A549 (cell line): ENCODE measurements around the gene CIDEA.
"Not testable (repeated sequence)": the region's sequence is repeated elsewhere in the genome, so short reads cannot be mapped to it uniquely, and the experiment has no call there.

Experiments
- BHLHE40 ChIP-seq: IDR thresholded peaks from 2 replicates; pipeline ENCODE4 v1.6.1; 2012; ENCODE audit warnings: low read depth, low read length, inconsistent platforms
- CEBPB ChIP-seq, 2 experiments: fragments of >200 bp in 1 of 2; sonication (Bioruptor Twin) in 1 of 2; formaldehyde crosslinking in 1 of 2; IDR thresholded peaks; 2 replicates each; pipeline ENCODE4 v1.6.1; 2012 to 2016
- EP300 ChIP-seq, 2 experiments: fragments of >200 bp; sonication (Bioruptor Twin); formaldehyde crosslinking; IDR thresholded peaks; 2 replicates in 1 of 2; 3 replicates in 1 of 2; pipeline ENCODE4 v1.6.1; 2016 to 2017
- ESRRA ChIP-seq: fragments of 150-350 bp; IDR thresholded peaks from 2 replicates; pipeline ENCODE4 v1.6.1; 2014; ENCODE audit warnings: mild to moderate bottlenecking, low read length, borderline replicate concordance
- FOXS1 ChIP-seq: fragments of 250-450 bp; sonication (Bioruptor Pico); IDR thresholded peaks from 2 replicates; pipeline ENCODE4 v1.5.0; 2020; ENCODE audit warnings: mild to moderate bottlenecking, moderate library complexity
- POLR2A ChIP-seq: IDR thresholded peaks from 2 replicates; pipeline ENCODE4 v1.6.1; 2012; ENCODE audit warnings: mild to moderate bottlenecking, low read length
- ZC3H11A ChIP-seq: fragments of 450-650 bp; IDR thresholded peaks from 2 replicates; pipeline ENCODE4 v1.6.1; 2014; ENCODE audit warnings: antibody characterized with exemption, mild to moderate bottlenecking
- TF ChIP-seq, protein P1 (sequence below): IDR thresholded peaks from 2 replicates; pipeline ENCODE4 v1.6.1; 2012
- TF ChIP-seq, protein P2 (sequence below): fragments of >200 bp; sonication (Bioruptor Twin); formaldehyde crosslinking; IDR thresholded peaks from 3 replicates; pipeline ENCODE4 v1.5.1; 2016
- TF ChIP-seq, protein P3 (sequence below): fragments of 450-650 bp; IDR thresholded peaks from 2 replicates; pipeline ENCODE4 v1.6.1; 2014; ENCODE audit warnings: antibody characterized with exemption
- TF ChIP-seq, protein P4 (sequence below): IDR thresholded peaks from 2 replicates; pipeline ENCODE4 v1.6.1; 2012

DNA sequence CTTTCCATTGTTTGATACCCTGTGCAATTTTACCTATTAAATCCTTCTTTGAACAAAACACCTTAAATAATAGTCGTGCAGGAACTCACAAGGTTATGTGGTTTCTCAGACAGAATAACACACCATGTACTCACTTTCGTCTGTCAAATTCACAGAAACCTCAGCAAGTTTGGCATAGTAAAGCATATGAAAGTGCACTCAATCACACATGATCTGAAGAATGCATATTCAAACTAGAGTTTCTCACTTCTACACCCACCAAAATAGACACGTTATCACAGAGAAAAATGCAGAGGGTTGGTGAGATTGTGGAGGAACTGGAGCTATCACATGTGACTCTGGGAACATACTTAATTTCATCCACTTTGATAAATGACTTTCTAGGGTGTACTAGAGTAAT lies 25.9 kb upstream of the CIDEA start:
- TF ChIP-seq FOXS1 (CRISPR knock-in tag); EP300 (IDR thresholded peaks at IDR 0.05); POLR2A; BHLHE40; CEBPB (IDR thresholded peaks at IDR 0.05); ZC3H11A; ESRRA: not testable (repeated sequence)
- TF ChIP-seq, protein P1, sequence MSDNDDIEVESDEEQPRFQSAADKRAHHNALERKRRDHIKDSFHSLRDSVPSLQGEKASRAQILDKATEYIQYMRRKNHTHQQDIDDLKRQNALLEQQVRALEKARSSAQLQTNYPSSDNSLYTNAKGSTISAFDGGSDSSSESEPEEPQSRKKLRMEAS: not testable (repeated sequence)
- TF ChIP-seq, protein P2, sequence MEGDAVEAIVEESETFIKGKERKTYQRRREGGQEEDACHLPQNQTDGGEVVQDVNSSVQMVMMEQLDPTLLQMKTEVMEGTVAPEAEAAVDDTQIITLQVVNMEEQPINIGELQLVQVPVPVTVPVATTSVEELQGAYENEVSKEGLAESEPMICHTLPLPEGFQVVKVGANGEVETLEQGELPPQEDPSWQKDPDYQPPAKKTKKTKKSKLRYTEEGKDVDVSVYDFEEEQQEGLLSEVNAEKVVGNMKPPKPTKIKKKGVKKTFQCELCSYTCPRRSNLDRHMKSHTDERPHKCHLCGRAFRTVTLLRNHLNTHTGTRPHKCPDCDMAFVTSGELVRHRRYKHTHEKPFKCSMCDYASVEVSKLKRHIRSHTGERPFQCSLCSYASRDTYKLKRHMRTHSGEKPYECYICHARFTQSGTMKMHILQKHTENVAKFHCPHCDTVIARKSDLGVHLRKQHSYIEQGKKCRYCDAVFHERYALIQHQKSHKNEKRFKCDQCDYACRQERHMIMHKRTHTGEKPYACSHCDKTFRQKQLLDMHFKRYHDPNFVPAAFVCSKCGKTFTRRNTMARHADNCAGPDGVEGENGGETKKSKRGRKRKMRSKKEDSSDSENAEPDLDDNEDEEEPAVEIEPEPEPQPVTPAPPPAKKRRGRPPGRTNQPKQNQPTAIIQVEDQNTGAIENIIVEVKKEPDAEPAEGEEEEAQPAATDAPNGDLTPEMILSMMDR: not testable (repeated sequence)
- TF ChIP-seq, protein P3, sequence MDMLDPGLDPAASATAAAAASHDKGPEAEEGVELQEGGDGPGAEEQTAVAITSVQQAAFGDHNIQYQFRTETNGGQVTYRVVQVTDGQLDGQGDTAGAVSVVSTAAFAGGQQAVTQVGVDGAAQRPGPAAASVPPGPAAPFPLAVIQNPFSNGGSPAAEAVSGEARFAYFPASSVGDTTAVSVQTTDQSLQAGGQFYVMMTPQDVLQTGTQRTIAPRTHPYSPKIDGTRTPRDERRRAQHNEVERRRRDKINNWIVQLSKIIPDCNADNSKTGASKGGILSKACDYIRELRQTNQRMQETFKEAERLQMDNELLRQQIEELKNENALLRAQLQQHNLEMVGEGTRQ: not testable (repeated sequence)
- TF ChIP-seq, protein P4, sequence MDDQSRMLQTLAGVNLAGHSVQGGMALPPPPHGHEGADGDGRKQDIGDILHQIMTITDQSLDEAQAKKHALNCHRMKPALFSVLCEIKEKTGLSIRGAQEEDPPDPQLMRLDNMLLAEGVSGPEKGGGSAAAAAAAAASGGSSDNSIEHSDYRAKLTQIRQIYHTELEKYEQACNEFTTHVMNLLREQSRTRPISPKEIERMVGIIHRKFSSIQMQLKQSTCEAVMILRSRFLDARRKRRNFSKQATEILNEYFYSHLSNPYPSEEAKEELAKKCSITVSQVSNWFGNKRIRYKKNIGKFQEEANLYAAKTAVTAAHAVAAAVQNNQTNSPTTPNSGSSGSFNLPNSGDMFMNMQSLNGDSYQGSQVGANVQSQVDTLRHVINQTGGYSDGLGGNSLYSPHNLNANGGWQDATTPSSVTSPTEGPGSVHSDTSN: not testable (repeated sequence)
